NCI-H510A treated with DMSO at 0.1 percent for 48 hours (cell line): ENCODE results near the gene AKR1B15.

ENCODE experiments used
- DNase-seq: peaks from one replicate; lab custom pipeline; 2025; lab: John Stamatoyannopoulos, UW

AKR1B15 gene

GRCh38 chr7:134618756-134619530 lies 70.0 kb downstream of the AKR1B15 start:
- no peak for DNase-seq

DNA sequence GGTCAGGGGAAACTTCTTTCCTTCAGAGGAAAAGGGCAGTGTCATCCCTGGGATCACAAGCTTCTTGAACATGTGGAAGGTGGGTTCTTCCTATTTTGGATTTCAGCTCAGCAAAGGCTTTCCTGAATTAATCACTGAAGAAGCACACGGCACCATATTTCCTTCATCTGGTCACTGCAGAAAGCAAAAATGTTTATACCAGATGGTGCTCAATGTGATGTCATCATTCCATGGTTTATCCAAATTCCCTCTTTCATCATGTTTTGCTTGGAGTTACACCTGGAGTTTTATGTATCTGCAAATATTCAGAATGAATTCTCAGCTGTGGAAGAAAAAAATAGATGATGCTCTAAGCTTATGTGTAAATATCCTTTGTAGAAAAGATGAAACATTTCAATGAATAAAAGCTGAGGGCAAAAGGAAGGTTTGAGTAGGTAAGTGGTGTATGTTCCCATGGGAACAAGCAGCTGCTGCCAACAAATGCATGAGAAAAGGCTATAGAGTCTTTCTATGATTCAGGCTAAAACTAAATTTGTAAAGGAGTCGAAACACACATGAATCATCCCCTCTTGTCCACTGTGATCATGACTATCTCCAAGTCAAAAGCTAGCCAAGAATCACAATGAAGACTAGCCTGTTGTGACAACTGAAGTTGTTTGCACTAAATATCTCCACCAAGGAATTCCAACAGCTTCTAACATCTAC lies 70.9 kb downstream of the AKR1B15 start:
- no peak for DNase-seq

GRCh38 chr7:134622303-134622995 lies 73.5 kb downstream of the AKR1B15 start:
- DNase-seq, result no peak

GRCh38 chr7:134623193-134623592 lies 74.3 kb downstream of the AKR1B15 start:
- no peak for DNase-seq

DNA sequence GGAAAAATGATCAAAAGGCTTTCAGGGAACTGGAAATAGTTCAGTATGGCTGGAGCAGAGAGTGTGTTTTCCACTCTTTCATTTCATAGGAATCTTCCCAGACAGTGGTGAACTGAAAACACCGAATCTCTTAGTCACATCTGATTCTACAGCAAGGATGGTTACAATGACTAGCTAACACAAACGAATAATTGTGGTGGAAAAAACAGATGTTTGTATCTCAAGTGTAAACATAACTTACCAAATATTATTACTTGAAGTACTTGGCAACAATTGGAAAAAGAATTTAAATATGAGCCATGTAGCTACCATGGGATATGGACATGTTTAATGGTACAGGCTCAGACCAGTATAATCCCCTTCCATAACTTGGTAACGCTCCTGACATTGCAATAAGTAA lies 76.6 kb downstream of the AKR1B15 start:
- DNase-seq, result no peak

DNA sequence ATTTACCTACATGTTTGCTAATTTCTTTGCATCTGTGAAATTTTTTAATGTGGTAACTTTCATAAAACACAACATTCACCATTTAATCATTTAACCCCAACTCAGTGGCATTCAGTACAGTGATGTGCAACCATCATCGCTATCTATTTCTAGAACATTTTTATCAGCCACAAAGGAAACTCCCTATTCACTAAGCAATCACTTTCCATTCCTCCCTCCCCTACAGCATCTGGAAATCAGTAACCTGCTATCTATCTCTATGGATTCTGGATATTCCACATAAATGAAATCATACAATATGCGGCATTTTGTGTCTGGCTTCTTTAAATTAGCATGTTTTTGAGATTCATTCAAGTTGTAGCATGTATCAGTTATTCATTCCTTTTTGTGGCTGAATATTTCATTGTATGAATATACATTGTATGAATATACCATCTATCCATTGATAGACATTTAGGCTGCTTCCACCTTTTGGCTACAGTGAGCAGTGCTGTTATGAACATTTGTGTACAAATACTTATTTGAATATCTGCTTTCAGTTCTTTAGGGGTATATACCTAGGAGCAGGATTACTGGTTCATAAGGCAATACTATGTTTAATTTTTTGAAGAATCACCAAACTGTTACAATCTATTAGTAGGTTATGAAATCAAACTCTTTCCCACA lies 78.3 kb downstream of the AKR1B15 start:
- DNase-seq, result no peak

GRCh38 chr7:134627775-134628153 lies 78.9 kb downstream of the AKR1B15 start:
- DNase-seq, result no peak

DNA sequence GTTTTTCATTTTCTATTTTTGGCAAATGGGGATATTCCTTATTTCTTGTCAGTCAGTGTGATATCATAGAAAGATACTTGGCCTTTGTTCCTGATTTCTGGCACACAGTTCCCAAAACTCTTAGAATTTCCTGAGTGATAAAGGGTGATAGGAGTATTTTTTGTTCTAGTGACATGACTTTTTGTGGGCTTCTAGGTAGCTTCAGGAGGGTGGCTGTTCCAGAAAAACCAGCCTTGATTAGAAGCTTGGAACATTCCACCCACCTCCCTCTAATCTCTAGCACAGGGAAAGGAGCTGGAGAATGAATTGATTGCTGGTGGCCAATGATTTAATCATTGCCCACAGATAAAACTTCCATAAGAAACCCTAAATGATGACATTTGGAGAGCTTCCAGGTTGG lies 80.5 kb downstream of the AKR1B15 start:
- DNase-seq, result no peak
